ENCODE measurements around the gene INHBB.

INHBB gene

GRCh38 chr2:120321721-120322284, 24.1 kb upstream of the INHBB start:
- H3K27ac ChIP-seq: peak overlapping the region; percentile 37; the same call in 1 of the 2 replicates
- H3K4me3 ChIP-seq: no peak overlapping the region
- H3K9me3 ChIP-seq: no peaks in the 10 kb centered on the region
- H4K20me1 ChIP-seq: no peaks in the 10 kb centered on the region
- H3K9ac ChIP-seq: no peak overlapping the region
- H3K36me3 ChIP-seq: no peaks in the 10 kb centered on the region
- TF ChIP-seq Cebpa-rat (IDR thresholded peaks at IDR 0.05): no peak
- H3K4me1 ChIP-seq: peaks cover 45% of the 10 kb centered on the region
- peaks cover 6% of the 10 kb centered on the region for H3K27me3 ChIP-seq
- peak overlapping the region; percentile 61 for H3K4me2 ChIP-seq

GRCh38 chr2:120322329-120322728, 23.6 kb upstream of the INHBB start:
- Histone ChIP-seq H3K9me3 (no peaks in the 10 kb centered on the region), H3K4me2 (peak overlapping the region; percentile 61), H3K27me3 (peaks cover 9% of the 10 kb centered on the region)

DNA sequence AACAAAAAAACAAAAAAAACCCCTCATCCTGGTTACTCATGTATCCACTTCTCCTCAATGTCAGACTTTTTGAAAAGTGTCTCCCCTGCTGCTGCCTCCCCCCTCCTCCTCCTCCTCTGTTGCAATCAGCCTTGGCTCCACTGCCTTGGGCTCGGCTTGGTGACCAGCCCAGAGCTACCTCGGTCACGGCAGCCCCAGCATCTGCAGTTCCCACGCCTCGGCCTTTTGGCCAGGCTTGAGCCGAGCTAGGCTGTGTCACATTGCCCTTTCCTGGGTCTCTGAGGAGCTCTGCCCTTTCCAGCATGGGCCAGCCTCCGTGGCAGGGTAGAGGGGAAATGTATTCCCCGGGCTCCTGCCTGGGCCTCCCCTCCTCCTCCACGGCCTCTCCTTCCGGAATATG, 22.7 kb upstream of the INHBB start:
- H3K4me2 ChIP-seq: peak overlapping the region; percentile 34
- no peak overlapping the region for H3K4me3 ChIP-seq
- no peaks in the 10 kb centered on the region for H3K36me3 ChIP-seq
- no peak for TF ChIP-seq Cebpa-rat (IDR thresholded peaks at IDR 0.05)
- peaks cover 18% of the 10 kb centered on the region for H3K27me3 ChIP-seq
- no peak overlapping the region for H3K9ac ChIP-seq
- H3K4me1 ChIP-seq: peaks cover 59% of the 10 kb centered on the region
- H3K27ac ChIP-seq: no peak overlapping the region
- no peaks in the 10 kb centered on the region for H4K20me1 ChIP-seq
- no peaks in the 10 kb centered on the region for H3K9me3 ChIP-seq

More at GRCh38 chr2:120322329-120322728, 23.6 kb upstream of the INHBB start:
- TF ChIP-seq Cebpa-rat (IDR thresholded peaks at IDR 0.05): no peak
- Histone ChIP-seq H3K9ac (no peak overlapping the region), H3K36me3 (no peaks in the 10 kb centered on the region), H3K4me3 (no peak overlapping the region), H3K4me1 (peaks cover 50% of the 10 kb centered on the region), H4K20me1 (no peaks in the 10 kb centered on the region), H3K27ac (peak overlapping the region; percentile 37; the same call in 1 of the 2 replicates)

GRCh38 chr2:120323807-120324399, 22.0 kb upstream of the INHBB start:
- H3K4me2 ChIP-seq: peak overlapping the region; percentile 34
- H3K36me3 ChIP-seq: no peaks in the 10 kb centered on the region
- H3K27ac ChIP-seq: no peak overlapping the region
- no peak overlapping the region for H3K4me3 ChIP-seq
- no peaks in the 10 kb centered on the region for H3K9me3 ChIP-seq
- TF ChIP-seq Cebpa-rat (IDR thresholded peaks at IDR 0.05): no peak
- peaks cover 65% of the 10 kb centered on the region for H3K4me1 ChIP-seq
- H3K27me3 ChIP-seq: peaks cover 18% of the 10 kb centered on the region
- no peak overlapping the region for H3K9ac ChIP-seq
- no peaks in the 10 kb centered on the region for H4K20me1 ChIP-seq

- TF ChIP-seq Cebpa-rat (IDR thresholded peaks at IDR 0.05): no peak
- Histone ChIP-seq H3K27ac (no peak overlapping the region), H3K4me3 (no peak overlapping the region), H3K4me2 (no peak overlapping the region), H3K27me3 (peaks cover 15% of the 10 kb centered on the region), H3K9ac (no peak overlapping the region), H4K20me1 (no peaks in the 10 kb centered on the region), H3K9me3 (no peaks in the 10 kb centered on the region), H3K4me1 (peaks cover 72% of the 10 kb centered on the region), H3K36me3 (no peaks in the 10 kb centered on the region)
Measured at GRCh38 chr2:120324933-120325332, 21.0 kb upstream of the INHBB start.

DNA sequence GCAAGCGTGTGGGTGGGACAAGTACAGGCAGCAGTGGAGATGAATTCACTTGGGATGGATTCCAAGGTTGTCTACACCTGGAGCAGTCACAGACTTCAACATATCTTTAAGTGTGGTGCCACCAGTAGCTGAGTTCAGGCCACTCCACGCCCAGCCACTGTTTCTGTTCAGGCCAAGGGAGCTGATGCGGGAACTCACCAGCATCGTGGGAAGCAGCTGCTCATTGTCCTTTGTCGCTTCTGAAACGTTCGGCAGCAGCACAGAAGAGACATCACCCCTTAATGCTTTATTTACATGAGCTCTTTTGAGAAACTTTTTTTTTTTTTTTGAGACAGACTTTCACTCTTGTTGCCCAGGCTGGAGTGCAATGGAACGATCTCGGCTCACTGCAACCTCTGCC, 19.9 kb upstream of the INHBB start:
- TF ChIP-seq Cebpa-rat (IDR thresholded peaks at IDR 0.05): no peak
- H3K4me1 ChIP-seq: peaks cover 83% of the 10 kb centered on the region
- no peaks in the 10 kb centered on the region for H3K9me3 ChIP-seq
- H3K36me3 ChIP-seq: no peaks in the 10 kb centered on the region
- no peaks in the 10 kb centered on the region for H4K20me1 ChIP-seq
- H3K9ac ChIP-seq: no peak overlapping the region
- no peak overlapping the region for H3K4me3 ChIP-seq
- no peak overlapping the region for H3K27ac ChIP-seq
- H3K4me2 ChIP-seq: peak overlapping the region; percentile 85; the same call in 1 of the 2 replicates
- peaks cover 12% of the 10 kb centered on the region for H3K27me3 ChIP-seq

GRCh38 chr2:120330946-120331822, 14.8 kb upstream of the INHBB start:
- TF ChIP-seq Cebpa-rat (IDR thresholded peaks at IDR 0.05): no peak
- H3K4me2 ChIP-seq: peak overlapping the region; percentile 66

DNA sequence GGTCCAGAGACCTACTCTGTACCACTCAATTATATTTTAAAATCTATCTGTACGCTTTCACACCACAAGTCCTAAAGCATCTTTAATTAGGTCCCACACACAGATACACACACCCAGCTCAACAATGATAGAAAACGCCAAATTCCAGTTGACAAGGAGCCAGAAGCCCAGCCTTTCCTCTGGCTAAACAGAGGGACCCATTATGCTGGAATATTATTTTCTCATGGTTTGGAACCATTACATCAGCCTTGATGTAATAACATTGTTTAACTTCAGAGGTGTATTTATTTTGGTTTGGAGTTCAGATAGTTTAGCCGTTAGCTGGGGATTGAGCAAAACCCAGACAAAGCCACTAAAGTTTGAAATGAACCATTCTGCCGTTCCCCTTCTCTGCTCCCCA, 14.0 kb upstream of the INHBB start:
- peak overlapping the region; percentile 66 for H3K4me2 ChIP-seq
- TF ChIP-seq Cebpa-rat (IDR thresholded peaks at IDR 0.05): no peak
- H4K20me1 ChIP-seq: no peaks in the 10 kb centered on the region
- no peak overlapping the region for H3K9ac ChIP-seq
- H3K4me1 ChIP-seq: peaks cover 54% of the 10 kb centered on the region
- H3K9me3 ChIP-seq: 0 out of 2 replicates have a peak, but pooled peaks cover 4% of the 10 kb centered on the region
- no peak overlapping the region for H3K27ac ChIP-seq
- H3K4me3 ChIP-seq: no peak overlapping the region
- H3K27me3 ChIP-seq: peaks cover 12% of the 10 kb centered on the region
- H3K36me3 ChIP-seq: no peaks in the 10 kb centered on the region

More at GRCh38 chr2:120330946-120331822, 14.8 kb upstream of the INHBB start:
- no peaks in the 10 kb centered on the region for H3K36me3 ChIP-seq
- no peak overlapping the region for H3K9ac ChIP-seq
- no peak overlapping the region for H3K27ac ChIP-seq
- H3K9me3 ChIP-seq: 0 out of 2 replicates have a peak, but pooled peaks cover 4% of the 10 kb centered on the region
- H3K4me1 ChIP-seq: peaks cover 61% of the 10 kb centered on the region
- no peak overlapping the region for H3K4me3 ChIP-seq
- H3K27me3 ChIP-seq: peaks cover 12% of the 10 kb centered on the region
- H4K20me1 ChIP-seq: no peaks in the 10 kb centered on the region

GRCh38 chr2:120332384-120332783, 13.6 kb upstream of the INHBB start:
- Histone ChIP-seq H3K4me2 (no peak overlapping the region), H3K27me3 (peaks cover 8% of the 10 kb centered on the region), H3K4me3 (no peak overlapping the region), H3K9me3 (0 out of 2 replicates have a peak, but pooled peaks cover 4% of the 10 kb centered on the region), H4K20me1 (no peaks in the 10 kb centered on the region), H3K9ac (no peak overlapping the region), H3K4me1 (peaks cover 49% of the 10 kb centered on the region), H3K27ac (no peak overlapping the region), H3K36me3 (no peaks in the 10 kb centered on the region)
- no peak for TF ChIP-seq Cebpa-rat (IDR thresholded peaks at IDR 0.05)

DNA sequence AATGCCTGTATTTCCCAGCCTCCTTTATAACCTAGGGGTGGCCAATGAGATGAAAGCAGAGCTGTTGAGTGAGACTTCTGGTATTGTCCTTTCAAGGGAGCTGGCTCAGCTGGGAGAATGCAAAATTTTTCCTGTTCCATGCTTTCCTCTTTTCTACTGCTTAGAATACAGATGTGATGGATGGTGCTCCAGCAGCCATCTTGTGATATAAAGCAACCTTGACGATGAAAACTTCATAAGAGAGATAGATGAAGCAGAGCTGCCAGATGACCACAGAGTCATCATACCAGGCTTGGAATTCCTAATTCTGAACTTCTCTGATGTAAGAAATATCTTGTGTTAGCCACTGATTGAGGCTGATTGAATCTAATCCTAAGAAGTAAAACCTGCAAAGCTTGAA, 11.9 kb upstream of the INHBB start:
- Histone ChIP-seq H3K9me3 (0 out of 2 replicates have a peak, but pooled peaks cover 4% of the 10 kb centered on the region), H3K4me3 (no peak overlapping the region), H3K27ac (no peak overlapping the region), H3K4me2 (no peak overlapping the region), H3K27me3 (no peaks in the 10 kb centered on the region), H4K20me1 (no peaks in the 10 kb centered on the region), H3K36me3 (no peaks in the 10 kb centered on the region), H3K4me1 (peaks cover 35% of the 10 kb centered on the region), H3K9ac (no peak overlapping the region)
- TF ChIP-seq Cebpa-rat (IDR thresholded peaks at IDR 0.05): no peak
